Peyer's patch (tissue), 4 donors: Measurements from ENCODE around the gene MEIS1. TPM values are rescaled to one million over a fixed set of nuclear protein-coding genes. Genes with fewer than 3 reads are reported as not detected.

Experiments
- DNase-seq, 3 donors: peaks; one replicate each; pipeline ENCODE4 v3.0.0-alpha.2; 2017 to 2019
- H3K27ac ChIP-seq, 4 donors: fragments of 200-600 bp; sonication (generic); one replicate each; pipeline ENCODE4 v1.5.1; 2016 to 2019
- H3K27me3 ChIP-seq, 2 donors: fragments of 200-600 bp; sonication (generic); one replicate each; pipeline ENCODE4 v1.5.1; 2019
- H3K36me3 ChIP-seq, 3 donors: fragments of 200-600 bp; sonication (generic); one replicate each; pipeline ENCODE4 v1.5.1; 2016 to 2019
- H3K4me1 ChIP-seq, 4 donors: fragments of 200-600 bp; sonication (generic); one replicate each; pipeline ENCODE4 v1.5.1; 2016 to 2019
- H3K4me3 ChIP-seq, 4 donors: fragments of 200-600 bp; sonication (generic); 1 replicate in 3 of 4; 2 replicates in 1 of 4; pipeline ENCODE4 v1.5.1; 2016 to 2019; ENCODE audit warnings: mild to moderate bottlenecking in 1 of 4
- H3K9me3 ChIP-seq, 4 donors: fragments of 200-600 bp; sonication (generic); one replicate each; pipeline ENCODE4 v1.5.1; 2016 to 2019; ENCODE audit warnings: mild to moderate bottlenecking in 1 of 4
- POLR2A ChIP-seq, 2 donors: fragments of 450-650 bp; IDR thresholded peaks; one replicate each; pipeline ENCODE4 v1.5.1; 2017; ENCODE audit warnings: antibody characterized with exemption in 2 of 2, mild to moderate bottlenecking in 2 of 2, moderate library complexity in 2 of 2
- total RNA-seq, 4 donors: library from RNA; depleted of rRNA; stranded (reverse); fragments of >200 nt; gene quantifications; one replicate each; pipeline ENCODE4 v1.1.0, GENCODE V29; 2016
- TF ChIP-seq, protein P1 (sequence below), 6 experiments: fragments of 450-650 bp in 4 of 6; fragments of 200-600 bp in 2 of 6; sonication (generic) in 1 of 6; IDR thresholded peaks; one replicate each; pipeline ENCODE4 v1.5.1; 2017 to 2019; ENCODE audit warnings: antibody characterized with exemption in 6 of 6, mild to moderate bottlenecking in 3 of 6, moderate library complexity in 1 of 6

Gene MEIS1
- total RNA-seq, 4 donors from 2014 or later: 7.2 to 64.4 (median 16.3) TPM

DNA sequence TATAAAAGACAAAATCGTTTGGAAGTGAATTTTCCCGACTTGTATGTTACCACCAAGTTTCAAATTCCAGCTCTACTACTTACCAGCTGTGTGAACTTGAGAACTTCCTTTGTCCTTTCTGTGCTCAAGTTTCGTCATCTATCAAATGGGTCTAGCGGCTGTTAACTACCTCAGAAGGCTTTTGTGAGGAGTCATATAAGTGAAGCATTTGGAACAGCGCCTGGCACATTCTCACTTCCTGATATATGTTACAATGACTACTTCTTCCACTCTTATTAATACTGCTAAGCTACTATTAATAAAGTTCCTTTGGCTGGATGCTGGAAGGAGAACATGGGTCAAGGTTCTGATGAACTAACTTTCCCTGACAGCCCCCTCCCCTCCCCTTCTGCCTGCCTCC is 104.5 kb downstream of the MEIS1 start:
- H3K27ac ChIP-seq: peak overlapping the region in 1 of 4 donors; percentile 30
- H3K27me3 ChIP-seq: no peaks in the 10 kb centered on the region
- no peak overlapping the region for H3K4me3 ChIP-seq
- TF ChIP-seq POLR2A (IDR thresholded peaks at IDR 0.05): no peak
- TF ChIP-seq, protein P1, sequence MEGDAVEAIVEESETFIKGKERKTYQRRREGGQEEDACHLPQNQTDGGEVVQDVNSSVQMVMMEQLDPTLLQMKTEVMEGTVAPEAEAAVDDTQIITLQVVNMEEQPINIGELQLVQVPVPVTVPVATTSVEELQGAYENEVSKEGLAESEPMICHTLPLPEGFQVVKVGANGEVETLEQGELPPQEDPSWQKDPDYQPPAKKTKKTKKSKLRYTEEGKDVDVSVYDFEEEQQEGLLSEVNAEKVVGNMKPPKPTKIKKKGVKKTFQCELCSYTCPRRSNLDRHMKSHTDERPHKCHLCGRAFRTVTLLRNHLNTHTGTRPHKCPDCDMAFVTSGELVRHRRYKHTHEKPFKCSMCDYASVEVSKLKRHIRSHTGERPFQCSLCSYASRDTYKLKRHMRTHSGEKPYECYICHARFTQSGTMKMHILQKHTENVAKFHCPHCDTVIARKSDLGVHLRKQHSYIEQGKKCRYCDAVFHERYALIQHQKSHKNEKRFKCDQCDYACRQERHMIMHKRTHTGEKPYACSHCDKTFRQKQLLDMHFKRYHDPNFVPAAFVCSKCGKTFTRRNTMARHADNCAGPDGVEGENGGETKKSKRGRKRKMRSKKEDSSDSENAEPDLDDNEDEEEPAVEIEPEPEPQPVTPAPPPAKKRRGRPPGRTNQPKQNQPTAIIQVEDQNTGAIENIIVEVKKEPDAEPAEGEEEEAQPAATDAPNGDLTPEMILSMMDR (IDR thresholded peaks at IDR 0.05): no peak
- no peak for DNase-seq
- H3K36me3 ChIP-seq: no peaks in the 10 kb centered on the region
- no peaks in the 10 kb centered on the region for H3K9me3 ChIP-seq
- no peaks in the 10 kb centered on the region for H3K4me1 ChIP-seq

DNA sequence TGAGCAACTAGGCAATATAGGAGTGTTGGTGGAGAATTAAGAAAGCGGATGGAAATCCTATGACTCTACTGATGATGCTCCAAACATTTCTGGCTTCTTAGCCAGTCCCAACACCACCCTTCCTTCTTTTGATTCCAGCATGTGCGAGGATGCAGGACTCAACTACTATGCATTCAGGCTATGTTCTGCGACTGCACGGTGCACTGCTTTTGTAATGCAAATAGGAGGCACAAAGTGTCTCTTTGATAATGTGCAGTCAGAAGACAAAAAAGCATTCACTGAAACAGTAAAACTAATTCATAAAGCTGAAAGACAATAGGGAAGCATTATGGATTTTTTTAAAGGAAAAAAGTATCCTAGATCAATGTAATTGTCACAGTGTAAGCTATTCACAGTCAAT is 106.7 kb downstream of the MEIS1 start:
- Histone ChIP-seq H3K9me3 (no peaks in the 10 kb centered on the region), H3K27me3 (no peaks in the 10 kb centered on the region), H3K4me3 (no peak overlapping the region), H3K27ac (no peak overlapping the region), H3K4me1 (no peaks in the 10 kb centered on the region), H3K36me3 (no peaks in the 10 kb centered on the region)
- TF ChIP-seq, protein P1 (IDR thresholded peaks at IDR 0.05): no peak
- no peak for TF ChIP-seq POLR2A (IDR thresholded peaks at IDR 0.05)
- no peak for DNase-seq

DNA sequence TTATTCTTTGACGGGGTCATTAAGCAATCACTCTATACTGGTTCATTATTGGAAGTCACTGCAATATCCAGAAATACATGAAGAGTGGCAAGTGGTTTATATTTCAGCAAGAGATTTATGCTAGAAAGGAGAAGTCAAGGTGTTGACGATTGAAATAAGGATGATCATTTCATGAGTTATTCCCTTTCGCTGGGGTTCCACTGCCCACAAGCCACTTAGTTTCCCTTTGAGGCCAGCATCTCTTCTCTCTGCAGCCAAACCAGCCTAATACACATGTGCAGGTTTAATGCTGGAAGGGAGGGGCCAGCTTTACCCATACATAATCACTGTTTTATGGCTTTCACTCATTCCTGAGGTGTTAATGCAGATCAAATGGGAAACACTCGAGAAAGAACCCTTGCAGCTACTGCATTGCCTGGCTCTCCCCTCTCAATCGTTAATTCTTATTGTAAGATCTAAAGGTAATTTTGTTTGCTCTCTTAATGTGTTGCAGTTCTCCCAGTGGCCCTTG is 108.4 kb downstream of the MEIS1 start:
- Histone ChIP-seq H3K27me3 (no peaks in the 10 kb centered on the region), H3K9me3 (no peaks in the 10 kb centered on the region), H3K4me1 (no peaks in the 10 kb centered on the region), H3K4me3 (no peak overlapping the region), H3K36me3 (no peaks in the 10 kb centered on the region), H3K27ac (no peak overlapping the region)
- no peak for DNase-seq
- no peak for TF ChIP-seq POLR2A (IDR thresholded peaks at IDR 0.05)
- TF ChIP-seq, protein P1 (IDR thresholded peaks at IDR 0.05): no peak

DNA sequence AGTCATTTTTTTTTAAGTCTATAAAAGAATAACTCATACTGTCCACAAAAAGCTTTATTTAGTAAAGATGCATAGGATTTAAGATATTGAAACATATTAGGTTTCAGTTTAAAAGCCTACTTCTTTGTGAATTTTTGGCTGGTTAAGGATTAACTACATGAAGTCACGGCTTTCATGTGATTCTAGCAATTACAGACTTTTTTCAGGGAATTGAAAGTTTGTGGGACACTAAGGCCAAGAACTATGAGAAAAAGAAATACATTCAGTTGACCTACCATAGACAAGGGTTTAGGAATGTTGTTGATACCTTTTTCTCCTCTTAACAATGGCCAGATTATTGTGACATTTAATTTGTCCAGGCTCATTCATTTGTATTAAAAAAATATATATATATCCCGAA is 109.3 kb downstream of the MEIS1 start:
- Histone ChIP-seq H3K27me3 (no peaks in the 10 kb centered on the region), H3K27ac (no peak overlapping the region), H3K4me1 (no peaks in the 10 kb centered on the region), H3K36me3 (no peaks in the 10 kb centered on the region), H3K4me3 (no peak overlapping the region), H3K9me3 (no peaks in the 10 kb centered on the region)
- no peak for DNase-seq
- no peak for TF ChIP-seq POLR2A (IDR thresholded peaks at IDR 0.05)
- TF ChIP-seq, protein P1 (IDR thresholded peaks at IDR 0.05): no peak

DNA sequence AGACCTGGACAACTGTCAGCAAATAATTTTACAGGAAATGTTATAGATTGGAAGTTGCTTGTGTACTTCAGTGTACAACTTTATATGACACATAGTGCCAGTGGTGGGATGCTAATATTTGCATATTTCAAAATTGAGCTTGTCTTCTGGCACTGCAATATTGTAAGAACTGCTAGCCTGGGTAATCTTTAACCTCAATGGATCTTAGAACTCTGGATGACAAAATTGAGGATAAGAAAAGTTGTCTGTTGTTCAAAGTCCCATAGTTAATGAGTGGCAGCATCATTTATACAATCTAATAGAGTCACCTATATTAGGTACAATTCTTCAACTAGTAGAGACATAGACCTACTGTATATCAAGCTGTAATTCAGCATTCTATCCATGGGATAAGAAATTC is 110.3 kb downstream of the MEIS1 start:
- H3K4me1 ChIP-seq: no peaks in the 10 kb centered on the region

More for the DNA sequence above, 110.3 kb downstream of the MEIS1 start:
- Histone ChIP-seq H3K36me3 (no peaks in the 10 kb centered on the region), H3K4me3 (no peak overlapping the region), H3K9me3 (no peaks in the 10 kb centered on the region), H3K27ac (no peak overlapping the region), H3K27me3 (no peaks in the 10 kb centered on the region)
- TF ChIP-seq, protein P1 (IDR thresholded peaks at IDR 0.05): no peak
- TF ChIP-seq POLR2A (IDR thresholded peaks at IDR 0.05): no peak
- no peak for DNase-seq
